PC-3 (cell line): ENCODE results near the gene GPAM.

Experiments used
- CTCF ChIP-seq: fragments of 300-600 bp; sonication (generic); conservative IDR thresholded peaks from 2 replicates; pipeline ENCODE4 v1.5.1; 2017; ENCODE audit warnings: antibody characterized with exemption, low read depth, mild to moderate bottlenecking, low read length
- EZH2 ChIP-seq: fragments of 300-600 bp; sonication (generic); IDR thresholded peaks from one replicate; pipeline ENCODE4 v1.6.1; 2017; ENCODE audit warnings: antibody characterized with exemption, mild to moderate bottlenecking, low read length; ENCODE audit not compliant: unreplicated experiment
- EZH2phosphoT487 ChIP-seq: fragments of 300-600 bp; sonication (generic); IDR thresholded peaks from 2 replicates; pipeline ENCODE4 v1.6.1; 2018; ENCODE audit warnings: mild to moderate bottlenecking, antibody characterized with exemption, low read length, borderline replicate concordance

DNA sequence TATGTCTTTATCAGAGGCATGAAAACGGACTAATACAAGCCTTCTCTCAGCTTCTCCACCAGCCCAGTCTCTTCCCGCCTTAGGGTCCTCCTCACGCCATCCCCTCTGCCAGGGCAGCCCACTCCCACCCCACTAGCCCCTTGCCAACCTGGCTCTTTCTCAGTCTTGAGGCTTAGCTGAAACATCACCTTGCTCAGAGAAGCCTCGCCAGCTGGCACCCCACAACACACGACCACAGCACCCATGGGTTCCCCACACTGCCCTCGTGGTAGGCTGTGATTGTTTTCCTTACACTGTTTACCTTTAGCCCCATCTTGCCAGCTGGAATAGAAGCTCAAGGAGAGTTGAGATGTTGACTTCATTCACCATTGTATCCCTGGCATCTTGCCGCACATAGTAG is 44.4 kb downstream of the GPAM start:
- TF ChIP-seq CTCF (no peak), EZH2phosphoT487 (no peak), EZH2 (no peak)
